Measurements from ENCODE around the gene GADD45B.
"Not testable (repeated sequence)": the region's sequence is repeated elsewhere in the genome, so short reads cannot be mapped to it uniquely, and the experiment has no call there.

Gene GADD45B

GRCh38 chr19:2488405-2488941 lies 12.5 kb downstream of the GADD45B start:
- DNase-seq (ENCODE audit: low read depth): no peak

- DNase-seq (ENCODE audit: low read depth): no peak
Measured at GRCh38 chr19:2488942-2489731, 13.2 kb downstream of the GADD45B start.

DNA sequence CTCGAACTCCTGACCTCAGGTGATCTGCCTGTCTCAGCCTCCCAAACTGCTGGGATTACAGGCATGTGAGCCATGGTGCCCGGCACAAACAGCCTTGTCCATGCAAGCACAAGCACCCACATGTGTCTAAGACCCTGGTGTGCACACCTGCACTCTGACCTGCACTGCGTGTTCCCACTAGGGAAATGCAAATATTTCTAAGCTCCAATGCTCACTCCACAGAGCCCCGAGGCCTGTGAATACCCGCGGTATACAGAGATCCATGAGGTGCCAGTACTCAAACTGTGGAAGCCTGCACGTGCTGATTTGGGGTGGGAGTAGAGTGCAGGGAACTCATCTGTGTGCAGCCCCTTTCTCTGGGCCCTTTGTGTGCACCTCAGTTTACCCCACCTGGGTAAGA lies 14.7 kb downstream of the GADD45B start:
- DNase-seq (ENCODE audit: low read depth): no peak

DNA sequence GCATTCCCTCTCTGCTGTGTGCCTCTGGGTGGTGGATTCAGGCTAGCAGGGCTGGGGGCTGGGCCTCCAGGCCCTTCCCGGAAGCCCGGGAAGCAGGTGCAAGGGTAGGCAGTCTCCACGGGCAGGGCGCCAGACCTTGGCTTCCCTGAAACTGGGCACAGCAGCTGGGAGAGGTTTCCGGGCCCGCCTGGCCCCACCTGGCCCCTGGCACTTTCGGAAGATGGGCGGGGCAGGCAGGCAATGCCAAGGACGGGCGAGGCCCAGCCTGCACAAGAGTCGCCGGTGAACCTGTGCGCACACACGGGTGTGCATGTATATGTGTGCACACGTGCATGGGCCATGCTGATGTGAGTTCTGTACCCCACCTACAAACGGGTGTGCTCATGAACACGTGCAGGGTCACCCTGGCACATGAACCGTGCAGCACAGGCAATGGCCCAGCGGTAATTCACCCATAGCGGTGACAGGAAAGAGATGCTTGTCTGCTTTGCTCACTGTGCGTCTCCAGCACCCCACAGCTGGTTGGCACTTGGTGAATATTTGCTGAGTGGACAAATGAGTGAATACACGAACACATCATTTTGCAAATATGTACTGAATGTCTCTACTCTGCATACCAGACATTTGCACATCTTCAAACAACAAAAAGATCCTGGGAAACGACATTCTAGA lies 15.3 kb downstream of the GADD45B start:
- no peak for DNase-seq (ENCODE audit: low read depth)

- DNase-seq (ENCODE audit: low read depth): no peak
Measured at GRCh38 chr19:2492870-2493269, 16.9 kb downstream of the GADD45B start.

- DNase-seq (ENCODE audit: low read depth): not testable (repeated sequence)
Measured at GRCh38 chr19:2493448-2493847, 17.5 kb downstream of the GADD45B start.

DNA sequence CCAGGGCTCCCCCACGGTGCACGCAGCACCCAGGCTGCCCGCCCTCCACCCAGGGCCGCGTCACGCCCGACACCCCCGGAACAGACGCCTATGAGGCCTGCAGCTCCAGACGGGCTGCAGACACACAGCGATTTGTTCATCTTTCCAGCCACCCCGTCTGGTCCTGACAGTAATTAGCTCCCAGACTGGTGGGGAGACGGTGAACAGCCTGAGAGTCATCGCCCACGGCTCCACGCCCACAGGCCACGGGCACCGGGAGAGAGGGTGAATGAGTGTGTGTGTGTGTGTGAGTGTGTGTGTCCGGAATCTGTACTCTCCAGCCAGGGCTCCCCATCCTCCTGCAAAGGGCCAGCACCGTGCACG lies 18.1 kb downstream of the GADD45B start:
- no peak for DNase-seq (ENCODE audit: low read depth)

DNA sequence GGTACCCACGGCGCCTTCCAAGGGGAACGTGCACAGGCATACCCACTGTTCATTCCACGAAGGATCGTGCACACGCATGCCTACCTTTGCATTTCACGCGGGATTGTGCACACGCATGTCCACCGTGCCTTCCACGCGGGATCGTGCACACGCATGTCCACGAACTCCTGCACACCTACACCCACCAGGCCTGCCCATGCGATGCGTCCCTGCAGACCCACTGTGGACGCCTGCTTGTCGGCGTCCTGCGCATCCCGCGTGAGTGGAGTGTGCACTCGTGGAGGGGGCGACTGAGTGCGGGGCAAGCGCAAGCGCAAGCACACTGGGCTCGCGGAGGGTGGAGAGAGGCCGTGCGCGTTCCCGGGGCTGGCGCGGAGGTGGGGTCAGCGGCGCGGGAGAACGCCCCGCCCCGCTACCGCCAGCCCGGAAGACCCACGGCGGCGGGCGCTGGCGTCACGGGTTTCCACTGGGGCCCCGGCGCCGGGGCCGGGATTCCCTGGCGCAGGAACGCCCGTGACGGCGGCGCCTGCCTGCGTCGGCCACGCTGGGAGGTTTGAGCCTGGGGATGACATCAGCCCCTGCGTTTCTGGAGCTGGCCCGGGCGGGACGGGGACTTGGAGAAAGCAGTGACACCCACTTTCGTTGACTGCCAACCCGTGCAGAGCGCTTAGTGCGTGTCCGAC lies 18.7 kb downstream of the GADD45B start:
- DNase-seq (ENCODE audit: low read depth): no peak

DNA sequence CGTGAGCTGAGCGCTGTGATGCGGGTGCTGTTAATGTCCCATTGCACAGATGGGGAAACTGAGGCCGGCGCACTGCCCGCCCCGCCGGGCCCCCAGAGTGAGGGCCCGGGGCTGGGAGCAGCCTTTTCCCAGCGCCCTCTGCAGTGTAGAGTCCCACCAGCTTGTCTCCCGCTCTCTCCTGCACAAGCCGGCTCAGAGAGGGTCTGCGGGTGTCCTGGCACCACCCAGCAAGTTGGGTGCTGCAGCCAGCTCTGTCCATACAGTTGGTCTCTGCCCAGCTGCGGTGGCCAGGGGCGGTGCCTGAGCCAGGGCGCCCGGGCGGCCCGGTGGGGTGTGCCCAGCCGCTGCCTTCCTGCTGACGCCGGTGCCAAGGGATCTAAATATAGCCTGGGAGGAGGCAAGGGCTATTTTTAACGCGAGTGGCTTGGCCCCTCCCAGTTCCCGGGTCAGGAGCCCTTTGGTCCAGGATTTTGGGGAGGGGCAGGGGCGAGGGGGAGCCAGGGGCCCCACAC lies 19.3 kb downstream of the GADD45B start:
- no peak for DNase-seq (ENCODE audit: low read depth)

DNA sequence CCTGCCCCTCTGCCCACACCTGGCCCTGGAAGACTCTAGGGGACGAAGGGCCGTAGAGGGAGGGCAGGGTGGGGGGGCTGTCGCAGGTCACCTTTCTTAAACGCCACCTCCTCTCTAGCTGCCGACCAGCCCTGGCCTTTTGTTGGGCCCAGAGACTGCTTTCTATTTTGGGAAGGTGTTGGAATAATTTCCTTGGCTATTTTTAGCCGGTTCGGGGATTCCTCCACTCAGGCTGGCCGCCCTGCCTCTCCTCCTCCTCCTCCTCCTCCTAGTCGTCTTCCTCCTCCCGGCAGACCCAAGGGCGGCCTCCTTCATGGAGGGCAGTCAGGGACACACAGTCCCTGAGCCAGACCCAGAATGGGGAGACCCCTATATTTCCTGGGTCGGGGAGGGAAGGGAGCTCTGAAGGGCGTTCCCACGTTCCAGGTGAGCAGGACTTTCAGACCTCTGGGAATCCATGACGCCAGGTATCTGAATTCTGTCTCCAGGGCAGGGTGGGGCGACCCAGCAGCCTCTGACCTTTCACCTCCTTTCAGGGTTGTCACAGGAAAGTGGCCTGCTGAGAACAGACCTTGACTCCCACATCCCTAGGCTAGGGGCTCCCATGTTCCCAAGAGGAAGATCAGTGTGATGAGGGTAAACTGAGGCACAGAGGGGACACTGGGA lies 19.9 kb downstream of the GADD45B start:
- no peak for DNase-seq (ENCODE audit: low read depth)

DNA sequence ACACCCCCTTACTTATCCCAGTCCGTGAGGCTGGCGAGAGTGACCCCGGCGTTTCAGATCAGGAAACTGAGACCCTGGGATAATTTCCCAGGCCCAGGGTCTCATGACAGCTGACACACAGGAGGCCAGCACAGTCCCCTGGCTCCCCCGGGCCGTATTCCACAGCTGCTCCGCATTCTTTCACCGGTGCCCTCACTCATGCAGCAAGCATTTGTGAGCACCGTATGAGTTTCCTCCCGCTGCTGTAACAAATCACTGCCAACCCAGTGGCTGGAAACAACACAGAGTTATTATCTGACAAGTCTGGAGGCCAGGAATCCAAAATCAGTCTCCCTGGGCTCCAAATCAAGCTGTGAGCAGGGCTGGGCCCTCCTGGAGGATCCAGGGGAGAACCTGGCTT lies 21.3 kb downstream of the GADD45B start:
- DNase-seq (ENCODE audit: low read depth): no peak

DNA sequence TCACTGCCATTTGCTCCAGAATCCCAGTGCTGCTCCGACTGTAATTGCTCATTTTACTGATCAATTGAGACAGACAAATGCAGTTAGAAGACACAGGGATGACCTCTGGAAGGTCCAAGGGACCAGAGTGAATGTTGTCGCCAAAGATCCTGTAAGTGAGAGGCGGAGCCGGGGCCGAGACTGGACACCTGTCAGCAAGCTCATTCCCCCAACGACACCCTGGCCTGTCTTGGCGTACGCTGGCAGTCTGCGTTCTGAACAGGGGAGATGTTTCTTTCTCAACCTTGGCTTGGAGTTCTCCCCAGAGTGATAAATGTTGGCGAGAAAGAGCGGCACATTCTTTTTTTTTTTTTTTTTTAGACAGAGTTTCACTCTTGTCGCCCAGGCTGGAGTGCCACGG lies 24.2 kb downstream of the GADD45B start:
- no peak for DNase-seq (ENCODE audit: low read depth)

GRCh38 chr19:2500841-2501261 lies 24.9 kb downstream of the GADD45B start:
- DNase-seq (ENCODE audit: low read depth): no peak

GRCh38 chr19:2503521-2504109 lies 27.7 kb downstream of the GADD45B start:
- DNase-seq (ENCODE audit: low read depth): peak; percentile 57

DNA sequence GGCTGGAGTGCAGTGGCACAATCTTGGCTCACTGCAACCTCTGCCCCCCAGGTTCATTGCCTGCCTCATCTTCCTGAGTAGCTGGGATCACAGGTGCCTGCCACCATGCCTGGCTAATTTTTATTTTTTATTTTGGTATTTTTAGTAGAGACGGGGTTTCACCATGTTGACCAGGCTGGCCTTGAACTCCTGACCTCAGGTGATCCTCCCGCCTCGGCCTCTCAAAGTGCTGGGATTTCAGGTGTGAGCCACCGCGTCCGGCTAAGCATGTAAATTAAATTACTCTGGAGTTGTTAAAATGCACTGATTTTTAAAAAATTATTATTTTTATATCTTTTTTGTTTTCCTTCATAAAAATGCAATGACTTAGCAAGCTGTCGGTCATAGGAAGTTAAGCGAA lies 30.7 kb downstream of the GADD45B start:
- DNase-seq (ENCODE audit: low read depth): not testable (repeated sequence)

DNA sequence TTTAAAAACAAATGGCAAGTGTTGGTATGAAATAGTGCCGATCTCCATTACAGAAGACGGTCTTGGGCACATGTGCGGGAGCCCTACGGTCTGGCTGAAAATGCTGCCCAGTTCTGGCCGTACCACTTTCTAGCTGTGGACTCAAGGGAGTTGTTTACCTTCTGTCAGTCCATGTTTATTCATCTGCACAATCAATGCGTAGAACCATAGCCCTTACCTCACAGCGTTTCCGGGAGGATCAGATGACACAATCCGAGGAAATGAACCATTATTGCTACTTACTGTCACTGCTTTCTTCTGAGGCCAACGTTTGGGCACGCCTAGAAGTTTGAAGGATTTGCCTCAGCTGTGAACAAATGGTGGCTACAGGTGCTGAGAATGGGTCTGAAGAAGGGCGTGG lies 31.2 kb downstream of the GADD45B start:
- DNase-seq (ENCODE audit: low read depth): peak; percentile 25

DNA sequence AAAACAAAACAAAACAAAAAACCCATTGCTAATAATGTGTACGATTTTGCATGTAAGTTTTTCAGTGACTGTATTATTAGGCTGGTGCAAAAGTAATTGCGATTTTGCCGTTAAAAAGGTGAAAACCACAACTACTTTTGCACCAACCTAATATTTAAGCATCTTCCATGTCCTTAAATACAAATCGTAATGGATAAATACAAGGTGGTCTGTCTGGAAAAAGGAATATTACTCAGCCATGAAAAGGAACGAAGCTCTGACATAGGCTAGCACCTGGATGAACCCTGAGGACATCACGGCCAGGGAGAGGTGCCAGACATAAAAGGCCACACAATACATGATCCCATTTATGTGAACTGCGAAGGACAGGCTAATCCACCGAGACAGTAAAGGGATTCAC lies 33.2 kb downstream of the GADD45B start:
- DNase-seq (ENCODE audit: low read depth): no peak

- no peak for DNase-seq (ENCODE audit: low read depth)
Measured at GRCh38 chr19:2511570-2511969, 35.6 kb downstream of the GADD45B start.

GRCh38 chr19:2511991-2512390 lies 36.1 kb downstream of the GADD45B start:
- DNase-seq (ENCODE audit: low read depth): no peak

GRCh38 chr19:2512523-2513431 lies 36.9 kb downstream of the GADD45B start:
- no peak for DNase-seq (ENCODE audit: low read depth)

Measured in stromal cell of bone marrow (primary cell).